Natural killer cell treated with Interleukin-12 subunit alpha and Interleukin-12 subunit beta and Interleukin-15 and Interleukin-18, amount 100 ng/mL, for 72 hours (primary cell): ENCODE data around the gene SLC47A2. TPM values are rescaled to one million over a fixed set of nuclear protein-coding genes. Genes with fewer than 3 reads are reported as not detected.

Experiments used
- ATAC-seq, 2 donors: fragments of 150-1000 bp; cut with Tn5 transposase in 1 of 2; sonication (Bioruptor Pico), chemical (Tn5 transposase) in 1 of 2; 2 replicates each; pipeline ENCODE4 v1.10.0; 2021
- DNase-seq: peaks from one replicate; pipeline ENCODE4 v3.0.0; 2022; ENCODE audit warnings: low spot score
- H3K27ac Mint-ChIP-seq, 2 donors: 1 replicate in 1 of 2; 2 replicates in 1 of 2; pipeline ENCODE4 v1.8.0; 2022; ENCODE audit warnings: mixed read lengths in 2 of 2, mild to moderate bottlenecking in 1 of 2, moderate library complexity in 1 of 2
- H3K27me3 Mint-ChIP-seq, 2 donors: 1 replicate in 1 of 2; 2 replicates in 1 of 2; pipeline ENCODE4 v1.8.0; 2022; ENCODE audit warnings: mixed read lengths in 2 of 2
- H3K36me3 Mint-ChIP-seq: one replicate; pipeline ENCODE4 v1.8.0; 2022; ENCODE audit warnings: mixed read lengths
- H3K4me1 Mint-ChIP-seq, 2 donors: 1 replicate in 1 of 2; 2 replicates in 1 of 2; pipeline ENCODE4 v1.8.0; 2022; ENCODE audit warnings: low read depth in 2 of 2, mixed read lengths in 2 of 2, mild to moderate bottlenecking in 1 of 2
- H3K4me3 Mint-ChIP-seq: one replicate; pipeline ENCODE4 v1.8.0; 2022; ENCODE audit warnings: mixed read lengths
- H3K9me3 Mint-ChIP-seq: 2 replicates; pipeline ENCODE4 v1.8.0; 2022; ENCODE audit warnings: mixed read lengths
- total RNA-seq, 2 donors: library from RNA; stranded (reverse); gene quantifications; one replicate each; pipeline ENCODE4 v1.2.3, GENCODE V29; 2022

Gene SLC47A2
- total RNA-seq, 2 donors from 2014 or later = not detected

DNA sequence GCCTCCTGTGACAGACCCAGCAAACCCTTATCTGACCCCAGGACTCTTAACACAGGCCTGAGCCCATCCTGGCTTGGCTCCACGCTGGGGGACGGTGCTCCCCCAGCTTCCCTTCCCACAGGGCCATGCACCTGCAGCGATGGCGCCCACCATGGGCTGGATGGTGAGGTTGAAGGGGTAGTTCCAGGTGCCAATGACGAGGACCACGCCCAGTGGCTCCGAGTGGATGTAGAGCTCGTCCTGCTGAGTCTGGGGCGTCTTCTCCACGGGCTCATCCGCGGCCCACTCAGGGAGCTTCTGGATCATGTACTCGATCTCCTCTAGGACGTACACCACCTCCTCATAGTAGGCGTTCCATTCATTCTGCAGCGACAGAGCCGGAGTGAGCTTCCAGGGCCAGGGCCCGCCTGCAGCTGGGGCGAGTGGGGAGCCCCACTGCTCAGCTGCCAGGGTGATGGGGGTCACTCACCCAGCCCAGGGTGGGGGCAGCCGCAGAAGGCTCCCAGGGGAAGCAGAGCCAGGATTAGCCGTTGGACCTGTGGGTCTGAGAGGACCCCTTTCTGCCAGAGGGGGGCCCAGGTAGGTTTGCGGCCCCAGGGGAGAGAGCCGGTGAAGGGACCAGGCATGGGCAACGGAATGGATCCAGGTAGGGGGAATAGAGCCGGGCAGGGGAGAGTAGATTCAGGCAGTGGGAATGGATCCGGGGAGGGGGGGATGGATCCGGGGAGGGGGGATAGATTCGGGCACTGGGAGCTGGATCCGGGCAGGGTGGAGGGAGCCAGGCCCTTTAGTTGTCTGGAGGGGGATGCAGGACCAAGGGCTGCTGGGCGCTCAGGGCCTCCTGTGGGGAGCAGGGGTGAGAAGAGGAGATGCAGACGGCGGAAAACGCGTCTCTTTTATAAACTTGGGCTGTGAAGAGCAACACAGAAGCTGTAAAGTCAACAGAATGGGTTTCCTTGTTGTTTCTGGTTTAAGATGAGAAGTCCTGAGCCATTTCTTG, 27.0 kb upstream of the SLC47A2 start:
- H3K27me3 Mint-ChIP-seq = peaks cover 0 to 3% of the 10 kb centered on the region in 2 donors
- DNase-seq (no peak), ATAC-seq (no peak)
- H3K36me3 Mint-ChIP-seq = no peaks in the 10 kb centered on the region
- H3K27ac Mint-ChIP-seq = no peak overlapping the region
- peak overlapping the region; percentile 77 for H3K4me3 Mint-ChIP-seq
- no peaks in the 10 kb centered on the region for H3K9me3 Mint-ChIP-seq
- H3K4me1 Mint-ChIP-seq = peaks cover 0 to 5% of the 10 kb centered on the region in 2 donors

GRCh38 chr17:19742495-19742894, 26.1 kb upstream of the SLC47A2 start:
- no peaks in the 10 kb centered on the region for H3K27me3 Mint-ChIP-seq
- H3K4me3 Mint-ChIP-seq = no peak overlapping the region
- no peaks in the 10 kb centered on the region for H3K9me3 Mint-ChIP-seq
- ATAC-seq (no peak), DNase-seq (no peak)
- H3K4me1 Mint-ChIP-seq = peaks cover 0 to 5% of the 10 kb centered on the region in 2 donors
- H3K36me3 Mint-ChIP-seq = no peaks in the 10 kb centered on the region
- no peak overlapping the region for H3K27ac Mint-ChIP-seq

DNA sequence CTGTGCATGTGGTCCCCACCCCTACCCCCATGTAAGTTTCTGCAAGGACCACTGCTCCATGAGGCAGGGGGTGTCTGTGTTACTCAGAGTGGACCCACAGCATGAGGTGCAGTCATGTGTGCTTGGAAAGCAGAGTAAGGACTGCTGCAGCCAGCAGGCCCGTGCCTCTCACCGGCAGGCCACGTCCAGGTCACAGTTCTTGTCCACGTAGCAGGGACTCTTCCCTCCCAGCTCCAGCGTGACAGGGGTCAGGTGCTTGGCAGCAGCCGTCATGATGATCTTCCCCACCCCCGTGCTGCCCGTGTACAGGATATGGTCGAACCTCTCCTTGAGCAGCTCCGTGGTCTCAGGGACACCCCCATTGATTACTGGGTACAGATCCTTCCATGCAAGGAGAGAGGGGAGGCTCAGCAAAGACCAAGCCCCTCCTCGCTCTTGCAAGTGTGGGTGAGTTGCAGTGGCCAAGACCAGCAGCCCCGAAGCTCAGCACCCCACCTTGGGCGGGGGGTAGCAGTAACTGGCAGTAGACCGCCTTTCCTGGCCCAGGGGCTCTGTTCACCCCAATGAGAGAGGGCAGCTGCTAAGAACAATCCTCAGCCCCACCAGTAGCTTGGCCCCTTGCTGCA, 25.6 kb upstream of the SLC47A2 start:
- Mint-ChIP-seq H3K36me3 (no peaks in the 10 kb centered on the region), H3K27me3 (no peaks in the 10 kb centered on the region), H3K4me1 (peaks cover 0 to 5% of the 10 kb centered on the region in 2 donors), H3K4me3 (no peak overlapping the region), H3K9me3 (no peaks in the 10 kb centered on the region), H3K27ac (no peak overlapping the region)
- no peak for DNase-seq
- no peak for ATAC-seq

DNA sequence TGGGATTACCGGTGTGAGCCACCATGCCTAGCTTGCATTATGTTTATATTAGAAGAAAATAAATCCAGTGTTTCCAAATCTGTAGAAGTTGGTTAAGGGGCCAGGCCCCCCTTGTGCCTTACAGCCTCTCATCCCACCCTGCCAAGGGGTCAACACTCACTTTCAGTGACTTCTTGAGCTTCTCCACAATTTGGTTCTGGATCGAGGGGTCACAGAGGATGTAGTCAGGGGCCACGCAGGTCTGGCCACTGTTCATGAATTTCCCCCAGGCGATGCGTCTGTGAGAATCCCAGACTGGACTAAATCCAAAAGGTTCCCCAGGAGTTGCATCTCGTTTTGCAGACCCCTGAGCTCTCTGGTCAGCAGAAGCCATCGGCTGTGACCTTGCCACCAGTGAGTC, 24.5 kb upstream of the SLC47A2 start:
- Mint-ChIP-seq H3K27ac (no peak overlapping the region), H3K4me3 (no peak overlapping the region), H3K9me3 (no peaks in the 10 kb centered on the region), H3K27me3 (no peaks in the 10 kb centered on the region), H3K36me3 (no peaks in the 10 kb centered on the region), H3K4me1 (peaks cover 0 to 5% of the 10 kb centered on the region in 2 donors)
- DNase-seq = no peak
- ATAC-seq = no peak

DNA sequence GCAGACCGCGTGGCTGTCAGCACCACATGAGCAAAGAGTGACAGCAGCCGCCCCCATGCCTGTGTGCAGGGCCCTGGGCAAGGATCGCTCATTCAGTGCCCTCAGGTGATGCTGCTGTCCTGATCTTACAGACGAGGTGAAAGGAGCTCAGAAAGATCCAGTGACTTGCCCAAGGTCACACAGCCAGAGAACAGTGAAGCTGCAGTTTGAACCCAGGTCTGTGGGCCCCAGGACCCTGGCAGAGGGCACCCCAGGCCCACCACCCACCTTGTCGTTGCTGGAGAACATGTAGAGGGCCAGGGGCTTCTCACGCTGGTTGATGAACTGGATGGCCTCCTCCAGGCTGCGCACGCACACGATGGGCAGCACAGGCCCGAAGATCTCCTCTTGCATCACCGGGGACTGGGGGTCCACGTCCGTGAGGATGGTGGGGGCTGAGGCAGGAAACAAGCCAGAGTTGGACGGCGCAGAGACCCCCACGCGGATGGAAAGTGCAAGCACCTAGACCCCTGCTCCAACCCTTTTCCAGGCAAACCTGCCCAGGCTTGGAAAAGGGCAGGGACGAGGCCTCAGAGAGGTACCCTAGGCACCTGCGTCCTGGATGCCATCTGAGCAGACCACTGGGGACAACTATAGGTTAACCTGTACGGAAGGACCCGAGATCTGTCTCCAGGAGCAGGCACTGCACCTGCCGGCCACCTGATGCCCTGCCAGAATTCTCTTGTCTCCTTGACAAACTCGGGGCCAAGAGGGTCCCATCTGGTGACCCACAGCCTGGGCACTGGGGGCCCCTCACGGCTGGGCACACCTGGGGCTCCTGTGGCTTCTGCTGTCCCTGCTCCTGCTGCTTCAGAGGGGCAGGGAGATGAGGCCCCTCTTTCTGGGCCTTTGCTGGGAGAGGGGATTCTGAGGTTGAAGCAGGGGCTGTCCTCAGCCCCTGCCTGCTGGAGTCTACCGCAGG, 23.1 kb upstream of the SLC47A2 start:
- no peak overlapping the region for H3K4me3 Mint-ChIP-seq
- DNase-seq (no peak), ATAC-seq (no peak)
- no peak overlapping the region for H3K27ac Mint-ChIP-seq
- no peaks in the 10 kb centered on the region for H3K36me3 Mint-ChIP-seq
- H3K9me3 Mint-ChIP-seq = no peaks in the 10 kb centered on the region
- no peaks in the 10 kb centered on the region for H3K27me3 Mint-ChIP-seq
- H3K4me1 Mint-ChIP-seq = peaks cover 0 to 2% of the 10 kb centered on the region in 2 donors

- DNase-seq = no peak
- no peaks in the 10 kb centered on the region for H3K27me3 Mint-ChIP-seq
- H3K4me1 Mint-ChIP-seq = no peaks in the 10 kb centered on the region
- no peaks in the 10 kb centered on the region for H3K9me3 Mint-ChIP-seq
- no peaks in the 10 kb centered on the region for H3K36me3 Mint-ChIP-seq
- ATAC-seq = no peak
- H3K27ac Mint-ChIP-seq = no peak overlapping the region
- H3K4me3 Mint-ChIP-seq = no peak overlapping the region
Measured at GRCh38 chr17:19738757-19739156, 22.4 kb upstream of the SLC47A2 start.

GRCh38 chr17:19738073-19738449, 21.7 kb upstream of the SLC47A2 start:
- H3K27me3 Mint-ChIP-seq = no peaks in the 10 kb centered on the region
- no peak overlapping the region for H3K27ac Mint-ChIP-seq
- ATAC-seq = peak in 1 of 2 donors; percentile 29
- H3K9me3 Mint-ChIP-seq = no peaks in the 10 kb centered on the region
- no peaks in the 10 kb centered on the region for H3K36me3 Mint-ChIP-seq
- DNase-seq = no peak
- H3K4me1 Mint-ChIP-seq = no peaks in the 10 kb centered on the region
- H3K4me3 Mint-ChIP-seq = no peak overlapping the region

DNA sequence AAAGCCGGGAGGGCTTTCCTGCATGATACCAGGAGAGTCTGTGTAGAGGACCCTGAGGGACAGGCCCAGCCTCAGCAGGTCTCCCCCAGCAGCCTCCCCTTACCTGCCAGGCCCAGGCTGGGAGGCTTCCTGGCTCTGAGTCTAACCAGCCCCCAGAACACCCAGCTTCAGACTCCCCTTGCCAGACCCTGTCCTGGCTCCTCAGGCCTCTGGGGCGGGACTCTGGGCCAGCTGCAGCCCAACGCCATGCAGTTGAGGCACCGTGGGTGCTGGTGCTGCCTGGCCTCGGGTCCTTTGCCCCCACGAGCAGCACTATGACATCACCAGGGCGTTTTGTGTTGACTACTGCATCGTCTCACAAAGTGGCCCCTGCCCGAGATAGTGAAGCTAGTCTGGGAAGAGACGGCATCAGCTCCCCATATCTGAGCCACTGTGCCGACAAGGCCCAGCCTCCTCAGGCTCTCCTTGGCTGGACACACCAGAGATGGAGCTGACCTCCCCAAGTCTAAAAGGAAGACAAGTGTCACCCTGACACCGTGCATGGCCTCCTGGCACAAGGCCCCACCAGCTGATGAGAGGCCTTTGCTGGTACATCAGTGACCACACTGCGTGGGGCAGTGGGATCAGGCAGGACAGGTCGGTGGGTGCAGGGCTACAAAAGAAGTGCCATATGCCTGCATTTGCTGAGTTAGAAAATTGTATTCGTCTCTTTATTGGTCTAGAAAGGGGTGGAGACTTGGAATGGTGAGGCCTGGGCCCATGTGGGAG, 21.1 kb upstream of the SLC47A2 start:
- no peaks in the 10 kb centered on the region for H3K27me3 Mint-ChIP-seq
- H3K4me3 Mint-ChIP-seq = no peak overlapping the region
- no peak overlapping the region for H3K27ac Mint-ChIP-seq
- H3K4me1 Mint-ChIP-seq = no peaks in the 10 kb centered on the region
- no peaks in the 10 kb centered on the region for H3K9me3 Mint-ChIP-seq
- DNase-seq (no peak), ATAC-seq (no peak)
- no peaks in the 10 kb centered on the region for H3K36me3 Mint-ChIP-seq

GRCh38 chr17:19736071-19736470, 19.7 kb upstream of the SLC47A2 start:
- no peaks in the 10 kb centered on the region for H3K9me3 Mint-ChIP-seq
- H3K4me3 Mint-ChIP-seq = no peak overlapping the region
- H3K27me3 Mint-ChIP-seq = no peaks in the 10 kb centered on the region
- H3K27ac Mint-ChIP-seq = no peak overlapping the region
- H3K4me1 Mint-ChIP-seq = no peaks in the 10 kb centered on the region
- peak; percentile 25 for DNase-seq
- ATAC-seq = no peak
- no peaks in the 10 kb centered on the region for H3K36me3 Mint-ChIP-seq

- Mint-ChIP-seq H3K36me3 (no peaks in the 10 kb centered on the region), H3K9me3 (no peaks in the 10 kb centered on the region), H3K4me3 (no peak overlapping the region), H3K27ac (no peak overlapping the region), H3K27me3 (no peaks in the 10 kb centered on the region), H3K4me1 (no peaks in the 10 kb centered on the region)
- DNase-seq (no peak), ATAC-seq (no peak)
Measured at GRCh38 chr17:19733953-19734526, 17.7 kb upstream of the SLC47A2 start.

GRCh38 chr17:19731626-19732025, 15.2 kb upstream of the SLC47A2 start:
- H3K27ac Mint-ChIP-seq = no peak overlapping the region
- DNase-seq (no peak), ATAC-seq (peak in 1 of 2 donors; percentile 25)
- no peaks in the 10 kb centered on the region for H3K4me1 Mint-ChIP-seq
- H3K27me3 Mint-ChIP-seq = no peaks in the 10 kb centered on the region
- no peaks in the 10 kb centered on the region for H3K9me3 Mint-ChIP-seq
- no peaks in the 10 kb centered on the region for H3K36me3 Mint-ChIP-seq
- H3K4me3 Mint-ChIP-seq = no peak overlapping the region

DNA sequence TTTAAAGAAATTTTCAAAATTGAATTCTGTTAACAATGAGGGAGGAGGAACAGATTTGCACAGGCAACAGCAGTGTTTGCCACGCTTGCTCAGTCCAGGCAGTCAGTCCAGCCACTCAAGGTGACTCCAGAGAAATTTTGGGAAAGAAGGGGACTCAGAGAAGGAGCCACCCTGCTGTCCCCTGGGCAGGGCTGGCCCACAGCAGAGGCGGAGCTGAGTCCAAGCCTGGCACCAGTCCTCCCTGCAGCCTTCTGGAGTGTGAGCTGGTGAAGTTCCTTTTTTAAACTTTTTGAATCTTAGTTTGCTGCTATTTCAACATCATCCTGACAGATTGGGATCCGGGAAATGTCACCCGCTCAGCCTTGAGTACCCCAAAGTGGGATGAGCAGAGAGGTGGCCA, 14.5 kb upstream of the SLC47A2 start:
- no peaks in the 10 kb centered on the region for H3K27me3 Mint-ChIP-seq
- no peaks in the 10 kb centered on the region for H3K4me1 Mint-ChIP-seq
- no peak for ATAC-seq
- DNase-seq = no peak
- no peaks in the 10 kb centered on the region for H3K9me3 Mint-ChIP-seq
- H3K36me3 Mint-ChIP-seq = no peaks in the 10 kb centered on the region
- no peak overlapping the region for H3K4me3 Mint-ChIP-seq
- H3K27ac Mint-ChIP-seq = no peak overlapping the region

GRCh38 chr17:19729900-19730299, 13.5 kb upstream of the SLC47A2 start:
- H3K4me3 Mint-ChIP-seq = no peak overlapping the region
- H3K9me3 Mint-ChIP-seq = no peaks in the 10 kb centered on the region
- peaks cover 5 to 8% of the 10 kb centered on the region in 2 donors for H3K4me1 Mint-ChIP-seq
- H3K27me3 Mint-ChIP-seq = no peaks in the 10 kb centered on the region
- ATAC-seq (no peak), DNase-seq (no peak)
- H3K27ac Mint-ChIP-seq = peak overlapping the region in 1 of 2 donors; percentile 70
- H3K36me3 Mint-ChIP-seq = no peaks in the 10 kb centered on the region
